Cerebellar cortex (tissue), 1 donor: ENCODE data around the gene C6orf118.

ENCODE experiments used
- DNase-seq: peaks from one replicate; pipeline ENCODE4 v3.0.0-alpha.2; 2015; ENCODE audit warnings: low spot score

Gene C6orf118

DNA sequence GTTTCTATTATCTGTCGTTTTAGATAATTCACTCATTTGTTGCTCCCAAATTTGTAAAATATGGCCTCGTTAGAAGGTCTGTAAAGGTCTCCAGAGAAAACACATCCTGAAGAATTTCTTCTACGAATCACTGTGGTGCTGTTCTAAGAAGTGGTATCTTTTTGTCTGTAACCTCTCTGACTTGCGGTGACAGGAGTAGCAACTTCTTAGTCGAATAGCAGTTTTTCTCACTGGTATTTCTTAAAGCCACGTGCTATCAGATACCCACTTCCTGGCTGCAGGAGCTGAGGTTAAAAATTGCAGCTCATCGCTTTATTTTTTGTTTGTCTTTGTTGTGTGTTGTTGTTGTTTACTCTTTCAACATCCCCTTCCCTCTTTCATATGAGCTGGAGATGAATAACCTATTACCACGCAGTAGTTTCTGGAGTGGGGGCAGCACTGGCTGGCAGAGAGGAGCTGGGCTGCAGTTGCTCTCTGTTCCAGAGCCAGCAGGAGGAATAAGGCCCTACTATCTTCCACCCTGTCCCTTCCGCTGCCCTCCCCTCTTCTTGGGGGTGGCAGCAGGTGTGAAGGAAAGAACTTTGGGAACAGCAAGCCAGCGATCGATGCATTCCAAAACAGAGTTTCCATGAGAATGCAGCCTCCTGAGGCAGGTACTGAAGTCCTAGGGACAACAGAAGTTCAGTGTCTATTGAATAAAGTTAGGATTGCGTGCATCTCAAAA is 64.7 kb downstream of the C6orf118 start:
- no peak for DNase-seq

DNA sequence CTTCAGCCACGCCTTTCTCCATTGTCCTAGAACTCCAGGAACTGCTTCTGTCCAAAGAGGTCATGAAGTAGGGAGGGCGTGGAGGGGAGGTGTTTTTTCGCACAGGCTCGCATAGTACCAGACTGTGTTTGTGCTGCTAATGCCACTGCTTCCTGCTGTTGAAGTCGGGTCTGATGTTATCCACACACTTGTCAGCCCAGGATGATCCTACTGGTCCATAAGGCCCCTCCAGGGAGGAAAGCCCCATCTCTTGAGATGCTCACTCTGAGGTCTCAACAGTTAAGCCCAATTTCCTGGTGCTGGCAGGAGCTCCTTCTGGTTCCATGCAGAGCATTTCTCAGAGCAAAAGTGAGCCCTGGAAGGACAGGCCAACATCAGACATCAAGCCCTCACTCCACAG is 65.6 kb downstream of the C6orf118 start:
- no peak for DNase-seq

DNA sequence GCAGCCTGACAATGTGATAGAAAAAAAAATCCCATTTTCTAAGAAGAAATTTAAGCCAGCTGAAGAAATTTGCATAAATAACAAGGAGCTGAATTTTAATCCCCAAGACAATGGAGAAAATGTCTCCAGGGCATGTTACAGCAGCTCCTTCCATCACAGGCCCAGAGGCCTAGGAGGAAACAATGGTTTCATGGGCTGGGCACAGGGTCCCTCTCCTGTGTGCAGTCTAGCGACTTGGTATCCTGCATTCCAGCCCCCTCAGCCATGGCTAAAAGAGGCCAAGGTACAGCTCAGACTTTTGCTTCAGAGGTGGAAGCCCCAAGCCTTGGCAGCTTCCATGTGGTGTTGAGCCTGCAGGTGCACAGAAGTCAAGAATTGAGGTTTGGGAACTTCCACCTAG is 73.1 kb downstream of the C6orf118 start:
- no peak for DNase-seq

DNA sequence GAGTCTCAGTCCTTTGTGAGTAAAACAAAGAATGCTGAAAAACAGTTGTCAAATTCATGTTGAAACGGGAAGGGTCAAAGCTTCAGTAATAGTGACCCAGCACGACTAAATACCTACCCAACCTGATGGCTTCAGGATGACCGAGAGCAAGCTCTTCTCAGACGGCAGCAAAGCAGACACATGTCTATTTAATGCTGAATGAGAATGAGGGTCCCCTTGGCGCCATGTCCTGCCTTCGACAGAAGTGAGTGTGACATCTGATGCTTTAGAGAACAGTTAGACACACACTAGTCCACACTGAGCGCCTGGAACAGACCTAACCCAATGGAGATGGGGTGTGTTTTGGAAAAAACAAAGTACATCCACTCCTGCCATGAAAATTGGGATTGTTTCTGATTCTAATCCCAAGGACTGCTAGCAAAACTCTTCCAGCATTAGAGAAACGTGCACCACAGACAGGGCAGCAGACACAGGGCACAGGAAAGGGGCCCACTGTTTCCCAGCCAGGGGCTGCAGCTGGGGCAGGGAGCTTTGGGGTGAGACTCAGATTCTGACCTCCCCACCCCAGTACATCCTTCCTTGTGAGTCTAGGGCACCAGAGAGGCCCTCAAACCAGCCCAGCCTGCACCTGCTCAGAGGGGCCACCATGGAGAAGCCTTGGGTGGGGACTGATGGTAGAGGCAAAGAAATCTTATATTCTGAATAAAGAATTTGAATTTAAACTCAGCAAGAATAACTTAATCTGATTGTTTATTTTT is 76.5 kb downstream of the C6orf118 start:
- DNase-seq = no peak

DNA sequence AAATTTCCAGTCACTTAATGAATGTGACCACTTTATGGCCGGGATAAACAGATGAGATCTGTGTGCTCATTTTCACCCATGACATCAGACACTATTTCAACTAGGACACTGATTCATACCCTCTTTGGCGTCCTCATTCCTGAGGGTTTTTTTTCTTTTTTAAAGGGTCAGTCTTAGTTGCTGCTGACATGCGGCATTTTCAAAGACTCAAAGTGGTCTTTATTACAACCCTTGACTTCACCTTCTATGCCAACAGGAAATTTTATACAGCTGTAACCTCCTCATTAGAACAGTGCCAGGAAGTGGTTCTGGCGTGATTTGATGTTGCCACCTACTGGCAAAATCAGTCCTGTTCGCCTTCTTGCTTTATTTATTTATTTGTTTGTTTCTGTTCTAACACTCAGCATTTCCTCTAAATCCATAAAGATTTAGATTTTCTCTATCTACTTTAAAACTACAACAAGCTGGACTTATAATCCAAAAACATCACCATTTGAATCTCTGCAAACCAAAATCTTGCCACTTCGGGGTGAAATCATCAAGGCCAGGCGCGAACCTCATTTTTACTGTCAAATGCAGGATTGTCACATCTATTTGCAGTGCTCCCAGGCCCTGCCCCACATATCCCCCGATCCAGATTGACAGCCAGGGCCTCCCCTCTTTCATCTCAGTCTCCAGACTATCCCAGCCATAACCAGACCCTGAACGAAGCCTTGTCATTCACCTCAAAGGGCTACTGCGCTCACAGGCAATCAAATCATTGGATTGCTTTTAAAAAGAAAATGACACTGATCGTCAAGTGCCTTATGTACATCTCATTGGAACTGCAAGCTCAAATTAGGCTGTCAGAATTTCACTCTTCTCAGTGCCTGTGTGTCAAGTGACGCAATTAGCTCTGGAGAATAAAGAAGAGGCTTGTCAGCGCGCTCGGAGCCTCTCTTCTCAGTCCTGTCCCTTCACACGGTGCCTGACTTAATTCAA is 77.5 kb downstream of the C6orf118 start:
- peak; percentile 86 for DNase-seq

DNA sequence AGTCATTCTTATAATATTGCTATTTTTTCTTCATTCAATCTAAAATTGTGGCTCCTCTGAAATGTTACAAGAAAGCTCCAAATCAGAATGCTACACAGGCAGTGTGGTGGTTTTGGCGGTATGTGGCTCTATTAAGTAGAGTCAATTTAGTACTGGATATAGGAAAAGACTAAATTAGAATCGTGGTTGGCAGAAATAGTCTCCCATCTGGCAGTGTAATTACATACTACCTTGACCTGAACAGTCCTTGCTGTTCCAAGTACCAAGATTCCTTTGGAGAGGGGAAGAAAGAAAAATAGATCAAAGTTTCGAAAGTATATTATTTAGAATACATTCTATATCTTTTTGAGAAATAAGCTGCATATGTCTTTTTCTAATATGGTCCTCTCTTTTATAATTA is 78.2 kb downstream of the C6orf118 start:
- DNase-seq = peak; percentile 97
